HG03439 (cell line): ENCODE measurements around the gene CXCR5.

ENCODE experiments used
- ATAC-seq: cut with Tn5 transposase; IDR thresholded peaks from one replicate; pipeline ENCODE4 v1.9.1; 2021; ENCODE audit warnings: mild to moderate bottlenecking, moderate library complexity; ENCODE audit not compliant: unreplicated experiment

The CXCR5 gene

DNA sequence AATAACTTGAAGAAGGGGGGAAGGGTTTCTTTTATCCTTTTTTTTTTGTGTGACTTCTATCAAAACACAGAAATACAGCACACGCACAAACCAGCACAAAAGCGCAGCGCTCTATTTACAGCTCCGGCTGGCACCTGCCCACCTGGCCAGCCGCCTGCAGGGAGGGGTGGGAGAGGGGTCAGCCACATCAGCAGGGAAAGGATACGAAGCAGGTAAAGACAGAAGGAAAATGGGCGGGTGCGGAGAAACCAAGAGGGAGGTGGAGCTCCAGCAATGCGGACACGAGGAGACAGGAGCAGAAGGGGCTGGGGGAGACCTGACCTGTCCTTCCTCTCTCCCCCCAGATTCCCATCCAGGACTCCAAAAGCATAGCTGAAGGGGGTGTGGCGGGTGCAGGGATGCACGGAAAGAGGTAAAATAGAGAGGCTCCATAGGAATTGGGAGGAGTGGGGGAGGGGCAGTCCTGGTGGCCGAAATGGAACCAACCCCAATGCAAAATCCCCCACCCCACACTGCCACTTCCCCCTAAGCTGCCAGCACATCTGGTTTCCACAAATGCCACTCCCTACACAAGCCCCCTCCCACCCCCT, 14.1 kb downstream of the CXCR5 start:
- ATAC-seq, result no peak

GRCh38 chr11:118898400-118899295, 15.0 kb downstream of the CXCR5 start:
- ATAC-seq, result no peak

- ATAC-seq, result no peak
These were observed 15.6 kb downstream of the CXCR5 start for GRCh38 chr11:118899296-118899688.

GRCh38 chr11:118899706-118900360, 16.1 kb downstream of the CXCR5 start:
- no peak for ATAC-seq

GRCh38 chr11:118900535-118901384, 17.1 kb downstream of the CXCR5 start:
- no peak for ATAC-seq

- no peak for ATAC-seq
These were observed 18.0 kb downstream of the CXCR5 start for GRCh38 chr11:118901494-118902335.

DNA sequence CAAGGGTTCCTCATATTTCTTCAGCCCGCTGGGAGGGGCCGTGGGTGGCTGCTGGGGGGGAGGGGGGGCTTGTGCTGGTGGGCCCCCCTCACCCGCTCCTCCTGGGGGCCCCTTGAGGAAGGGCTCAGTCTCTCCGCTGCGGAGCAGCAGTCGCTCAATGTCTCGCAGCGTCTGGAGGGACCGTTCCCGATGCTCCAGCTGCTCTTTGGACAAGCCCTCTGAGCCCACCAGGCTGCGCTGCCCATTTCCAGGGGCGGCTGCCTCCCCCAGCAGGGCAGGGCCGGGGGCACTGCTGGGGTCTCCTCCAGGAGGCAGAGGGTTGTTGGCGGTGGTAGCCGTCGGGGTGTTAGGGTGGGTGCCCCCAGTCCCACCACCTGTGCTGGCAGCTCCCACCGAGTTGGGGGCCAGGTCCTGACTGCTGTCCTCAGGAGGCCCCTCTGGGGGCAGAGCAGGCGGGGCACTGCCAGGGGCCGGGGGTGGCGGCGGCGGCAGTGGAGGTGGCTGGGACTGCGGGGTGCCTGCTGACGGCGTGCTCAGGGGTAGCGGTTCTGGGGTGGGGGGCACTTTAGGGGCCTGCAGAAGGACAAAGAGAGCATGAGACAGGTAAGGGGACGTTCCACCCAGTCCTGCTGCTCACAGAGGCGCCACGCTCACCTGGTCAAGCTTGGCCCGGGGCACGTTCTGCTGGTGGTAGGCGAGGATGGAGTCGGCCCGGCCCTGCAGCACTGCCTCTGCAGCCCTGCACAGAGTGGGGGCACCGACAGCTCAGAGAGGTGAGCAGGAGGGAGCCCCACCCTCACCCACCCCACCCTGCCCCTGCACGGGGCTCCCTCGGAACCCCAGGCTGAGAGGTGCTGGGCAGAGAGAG, 18.9 kb downstream of the CXCR5 start:
- ATAC-seq, result no peak

DNA sequence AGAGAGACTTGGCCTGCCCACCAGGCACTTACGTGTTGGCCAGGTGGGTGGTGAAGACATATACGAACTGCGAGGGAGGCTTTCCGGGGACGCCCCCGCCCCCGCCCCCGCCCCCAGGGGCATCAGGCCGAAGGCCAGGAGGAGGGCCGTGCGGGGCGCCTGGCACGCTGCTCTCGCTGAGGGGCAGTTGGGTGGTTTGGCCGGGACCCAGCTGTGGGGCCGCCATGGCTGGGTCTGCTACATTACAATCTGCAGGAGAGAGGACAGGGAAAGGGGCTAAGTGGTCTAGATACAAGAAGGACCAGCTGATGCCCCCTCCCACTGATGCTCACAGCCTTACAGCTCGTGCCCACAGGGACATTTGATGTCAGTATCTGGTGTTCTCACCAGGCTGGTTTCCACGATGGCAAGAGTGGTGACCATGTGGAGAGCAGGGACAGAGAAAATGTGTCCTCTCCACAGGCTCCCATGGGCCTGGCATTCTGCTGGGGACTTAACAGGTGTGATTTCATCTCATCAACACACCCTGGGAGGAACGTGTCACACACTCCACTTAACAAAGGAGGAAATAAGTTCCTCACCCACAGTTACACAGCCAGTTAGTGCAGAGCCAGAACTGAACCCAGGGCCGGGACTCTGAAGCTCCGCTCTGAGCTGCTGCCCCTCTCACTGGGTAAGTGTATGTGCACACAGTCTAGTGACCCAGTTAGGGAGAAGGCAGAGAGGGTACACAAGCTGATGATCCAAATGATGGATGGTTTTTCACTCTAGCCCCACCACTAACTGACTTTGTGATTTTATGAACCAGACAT, 19.7 kb downstream of the CXCR5 start:
- ATAC-seq, result no peak

GRCh38 chr11:118907051-118908042, 23.7 kb downstream of the CXCR5 start:
- peak; percentile 70 for ATAC-seq

DNA sequence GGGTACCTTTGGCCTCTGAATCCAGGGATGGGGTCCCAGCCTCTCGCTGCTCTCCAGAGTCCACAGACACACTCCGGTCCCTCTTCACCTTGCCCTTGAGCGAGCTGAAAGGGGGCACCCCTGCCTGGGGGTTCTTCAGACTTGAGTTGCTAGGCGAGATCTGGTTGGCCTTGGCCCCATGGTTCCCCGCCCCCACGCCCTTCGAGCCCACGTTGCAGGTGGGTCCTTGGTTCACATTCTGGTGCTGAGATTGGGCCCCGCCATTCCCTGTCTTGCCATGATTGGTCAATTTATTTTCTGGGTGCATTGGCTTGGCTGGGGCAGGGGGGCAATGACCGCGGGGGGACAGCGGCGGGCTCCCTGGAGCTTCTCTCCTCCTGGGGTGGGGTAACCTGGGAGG, 24.6 kb downstream of the CXCR5 start:
- ATAC-seq, result no peak

GRCh38 chr11:118908901-118909618, 25.4 kb downstream of the CXCR5 start:
- ATAC-seq, result no peak

DNA sequence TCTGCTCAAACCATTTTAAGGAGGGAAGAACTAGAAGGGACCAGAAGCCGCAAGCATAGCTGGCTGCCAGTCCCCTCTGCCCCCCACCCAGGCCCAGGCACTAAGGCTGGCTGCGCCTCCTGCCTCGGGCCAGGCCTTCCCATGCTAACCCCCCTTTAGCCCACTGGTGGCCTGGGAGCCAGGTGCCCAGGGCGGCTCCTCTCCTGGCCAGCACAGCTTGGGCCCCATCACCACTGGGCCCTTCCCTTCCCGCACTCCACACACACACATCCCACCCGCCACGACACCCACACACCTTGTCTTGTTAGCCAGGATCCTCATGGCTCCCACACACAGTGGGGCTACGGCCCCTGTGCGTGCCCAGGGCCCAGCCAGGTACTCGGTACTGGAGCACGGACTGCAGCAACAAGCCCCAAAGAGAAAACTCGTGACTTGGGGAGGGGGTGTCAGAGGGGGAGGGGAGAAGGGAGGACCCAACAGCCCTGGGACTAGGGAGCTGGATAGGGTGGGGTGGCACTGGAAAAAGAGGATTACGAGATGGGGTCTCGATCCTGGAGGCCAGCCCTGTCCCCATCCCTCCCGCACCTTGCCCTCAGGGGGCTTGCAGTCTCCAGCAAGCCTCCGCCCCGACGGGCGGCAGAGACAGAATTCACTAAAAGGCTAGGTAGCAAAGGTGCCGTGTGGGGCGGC, 26.1 kb downstream of the CXCR5 start:
- no peak for ATAC-seq

GRCh38 chr11:118910309-118911112, 26.8 kb downstream of the CXCR5 start:
- no peak for ATAC-seq

- no peak for ATAC-seq
These were observed 27.6 kb downstream of the CXCR5 start for GRCh38 chr11:118911113-118911879.
